Breast epithelium (tissue), 3 donors: Measurements from ENCODE around the gene KIAA0825.

ENCODE experiments used
- CTCF ChIP-seq, 3 donors: fragments of 450-650 bp; IDR thresholded peaks; one replicate each; pipeline ENCODE4 v1.5.1; 2016 to 2017; ENCODE audit warnings: antibody characterized with exemption in 3 of 3, mild to moderate bottlenecking in 3 of 3, moderate library complexity in 3 of 3
- POLR2A ChIP-seq: fragments of 450-650 bp; IDR thresholded peaks from one replicate; pipeline ENCODE4 v1.6.1; 2016; ENCODE audit warnings: antibody characterized with exemption, mild to moderate bottlenecking, moderate library complexity

- TF ChIP-seq CTCF (IDR thresholded peaks at IDR 0.05): no peak
- no peak for TF ChIP-seq POLR2A
These were observed 244.1 kb downstream of the KIAA0825 start for GRCh38 chr5:94374336-94374735.
